ENCODE results near the gene CPNE8. TPM values are rescaled to one million over a fixed set of nuclear protein-coding genes. Genes with fewer than 3 reads are reported as not detected.

Gene CPNE8
- polyA plus RNA-seq, 1 donor (not counting 4 experiments of a cell fraction or from before 2014, with no cell fraction given): 25.7 TPM

DNA sequence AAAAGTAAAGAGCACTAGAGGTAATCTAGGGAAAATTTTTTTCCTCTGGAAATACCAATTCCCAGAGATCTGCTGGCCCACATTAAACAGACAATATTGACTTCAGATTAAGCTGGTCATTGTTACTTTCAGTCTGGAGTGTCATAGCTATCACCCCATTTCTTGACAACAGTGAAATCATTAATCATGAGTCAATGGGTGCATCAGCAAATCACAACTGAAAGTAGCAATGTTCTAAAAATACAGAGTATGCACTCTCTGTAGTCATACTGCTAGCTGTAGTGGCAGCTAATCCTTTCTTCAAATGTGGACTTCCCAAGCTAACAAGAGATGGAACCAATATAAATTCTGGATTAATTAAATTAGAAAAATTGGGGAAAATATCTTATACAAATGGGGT is 129.9 kb downstream of the CPNE8 start:
- H3K36me3 ChIP-seq (ENCODE audit: control insufficient read depth in 2 of 2, extremely low read depth in 1 of 2, insufficient read depth in 2 of 2, low read length in 2 of 2): no peaks in the 10 kb centered on the region
- no peak overlapping the region for H2AFZ ChIP-seq (ENCODE audit: control insufficient read depth, low read length)
- H3K79me2 ChIP-seq (ENCODE audit: control insufficient read depth, insufficient read depth, low read length): no peaks in the 10 kb centered on the region
- H3K9ac ChIP-seq (ENCODE audit: control insufficient read depth, extremely low read depth, insufficient read depth, low read length): no peak overlapping the region
- H3K27me3 ChIP-seq (ENCODE audit: control insufficient read depth, extremely low read depth, insufficient read depth, low read length): no peaks in the 10 kb centered on the region
- H3K27ac ChIP-seq (ENCODE audit: control insufficient read depth, insufficient read depth, low read length): no peak overlapping the region
- DNase-seq (ENCODE audit: low read depth, low spot score) (no peak), FAIRE-seq (no peak)
- TF ChIP-seq, protein P1, sequence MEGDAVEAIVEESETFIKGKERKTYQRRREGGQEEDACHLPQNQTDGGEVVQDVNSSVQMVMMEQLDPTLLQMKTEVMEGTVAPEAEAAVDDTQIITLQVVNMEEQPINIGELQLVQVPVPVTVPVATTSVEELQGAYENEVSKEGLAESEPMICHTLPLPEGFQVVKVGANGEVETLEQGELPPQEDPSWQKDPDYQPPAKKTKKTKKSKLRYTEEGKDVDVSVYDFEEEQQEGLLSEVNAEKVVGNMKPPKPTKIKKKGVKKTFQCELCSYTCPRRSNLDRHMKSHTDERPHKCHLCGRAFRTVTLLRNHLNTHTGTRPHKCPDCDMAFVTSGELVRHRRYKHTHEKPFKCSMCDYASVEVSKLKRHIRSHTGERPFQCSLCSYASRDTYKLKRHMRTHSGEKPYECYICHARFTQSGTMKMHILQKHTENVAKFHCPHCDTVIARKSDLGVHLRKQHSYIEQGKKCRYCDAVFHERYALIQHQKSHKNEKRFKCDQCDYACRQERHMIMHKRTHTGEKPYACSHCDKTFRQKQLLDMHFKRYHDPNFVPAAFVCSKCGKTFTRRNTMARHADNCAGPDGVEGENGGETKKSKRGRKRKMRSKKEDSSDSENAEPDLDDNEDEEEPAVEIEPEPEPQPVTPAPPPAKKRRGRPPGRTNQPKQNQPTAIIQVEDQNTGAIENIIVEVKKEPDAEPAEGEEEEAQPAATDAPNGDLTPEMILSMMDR (optimal IDR thresholded peaks at IDR 0.05 in 1 of 3, IDR thresholded peaks at IDR 0.05 in 1 of 3, conservative IDR thresholded peaks at IDR 0.05 in 1 of 3; ENCODE audit: extremely low read depth in 1 of 3, insufficient read depth in 2 of 3, low read length in 3 of 3): no peak
- no peak for TF ChIP-seq EZH2 (IDR thresholded peaks at IDR 0.05; ENCODE audit: low read length)
- no peaks in the 10 kb centered on the region for H3K9me3 ChIP-seq (ENCODE audit: control insufficient read depth, low read depth, low read length)
- H3K4me1 ChIP-seq (ENCODE audit: control insufficient read depth, extremely low read depth, insufficient read depth, low read length): no peaks in the 10 kb centered on the region
- H3K9me1 ChIP-seq (ENCODE audit: control insufficient read depth, extremely low read depth, insufficient read depth, low read length): no peaks in the 10 kb centered on the region
- H3K4me2 ChIP-seq (ENCODE audit: control insufficient read depth, extremely low read depth, insufficient read depth, low read depth, low read length): no peak overlapping the region
- dilution Hi-C loops (cut with MboI; ENCODE audit: extremely low pct_ligation_motif_present, low sequenced_read_pairs): no loop called here
- H3K4me3 ChIP-seq (ENCODE audit: control insufficient read depth in 2 of 3, extremely low read depth in 1 of 3, insufficient read depth in 2 of 3, low read depth in 1 of 3, low read length in 3 of 3): no peak overlapping the region
- H4K20me1 ChIP-seq (ENCODE audit: control insufficient read depth, extremely low read depth, insufficient read depth, low read length): no peaks in the 10 kb centered on the region

DNA sequence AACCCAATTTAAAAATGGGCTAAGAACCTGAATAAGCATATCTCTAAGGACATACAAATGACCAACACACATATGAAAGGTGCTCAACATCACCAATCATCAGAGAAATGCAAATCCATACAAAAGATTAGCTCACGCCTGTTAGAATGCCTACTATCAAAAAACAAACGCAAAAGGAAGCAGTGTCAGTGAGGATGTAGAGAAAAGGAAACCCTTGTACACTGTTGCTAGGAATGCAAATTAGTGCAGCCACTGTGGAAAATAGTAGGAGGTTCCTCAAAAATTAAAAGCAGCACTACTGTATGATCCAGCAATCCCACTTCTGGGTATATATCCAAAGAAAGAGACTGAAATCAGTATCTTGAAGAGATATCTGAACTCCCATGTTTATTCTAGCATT is 133.0 kb downstream of the CPNE8 start:
- FAIRE-seq (no peak), DNase-seq (ENCODE audit: low read depth, low spot score) (no peak)
- Histone ChIP-seq H4K20me1 (ENCODE audit: control insufficient read depth, extremely low read depth, insufficient read depth, low read length) (no peaks in the 10 kb centered on the region), H3K27me3 (ENCODE audit: control insufficient read depth, extremely low read depth, insufficient read depth, low read length) (no peaks in the 10 kb centered on the region), H3K4me2 (ENCODE audit: control insufficient read depth, extremely low read depth, insufficient read depth, low read depth, low read length) (no peak overlapping the region), H3K9me3 (ENCODE audit: control insufficient read depth, low read depth, low read length) (no peaks in the 10 kb centered on the region), H3K4me3 (ENCODE audit: control insufficient read depth in 2 of 3, extremely low read depth in 1 of 3, insufficient read depth in 2 of 3, low read depth in 1 of 3, low read length in 3 of 3) (no peak overlapping the region), H3K79me2 (ENCODE audit: control insufficient read depth, insufficient read depth, low read length) (no peaks in the 10 kb centered on the region), H2AFZ (ENCODE audit: control insufficient read depth, low read length) (no peak overlapping the region), H3K4me1 (ENCODE audit: control insufficient read depth, extremely low read depth, insufficient read depth, low read length) (no peaks in the 10 kb centered on the region), H3K9me1 (ENCODE audit: control insufficient read depth, extremely low read depth, insufficient read depth, low read length) (no peaks in the 10 kb centered on the region), H3K27ac (ENCODE audit: control insufficient read depth, insufficient read depth, low read length) (no peak overlapping the region), H3K9ac (ENCODE audit: control insufficient read depth, extremely low read depth, insufficient read depth, low read length) (no peak overlapping the region), H3K36me3 (ENCODE audit: control insufficient read depth in 2 of 2, extremely low read depth in 1 of 2, insufficient read depth in 2 of 2, low read length in 2 of 2) (no peaks in the 10 kb centered on the region)
- dilution Hi-C loops (cut with MboI; ENCODE audit: extremely low pct_ligation_motif_present, low sequenced_read_pairs): no loop called here
- TF ChIP-seq, protein P1 (optimal IDR thresholded peaks at IDR 0.05 in 1 of 3, IDR thresholded peaks at IDR 0.05 in 1 of 3, conservative IDR thresholded peaks at IDR 0.05 in 1 of 3; ENCODE audit: extremely low read depth in 1 of 3, insufficient read depth in 2 of 3, low read length in 3 of 3): no peak
